Activated naive CD4-positive, alpha-beta T cell treated with anti-CD3 and anti-CD28 coated beads, Interleukin-2, amount 50 U/mL, for 72 hours (primary cell): Measurements from ENCODE around the gene FBXW9. TPM values are rescaled to one million over a fixed set of nuclear protein-coding genes. Genes with fewer than 3 reads are reported as not detected.
"Not testable (repeated sequence)": the region's sequence is repeated elsewhere in the genome, so short reads cannot be mapped to it uniquely, and the experiment has no call there.

Experiments
- ATAC-seq, 2 donors: fragments of 150-1000 bp; cut with Tn5 transposase; 2 replicates each; pipeline ENCODE4 v1.10.0; 2021; ENCODE audit warnings: mild to moderate bottlenecking in 2 of 2, moderate library complexity in 2 of 2
- DNase-seq, 2 donors: peaks; one replicate each; pipeline ENCODE4 v3.0.0; 2021 to 2022; ENCODE audit warnings: low spot score in 2 of 2
- H3K27ac Mint-ChIP-seq, 2 donors: one replicate each; pipeline ENCODE4 v1.8.0; 2022; ENCODE audit warnings: mild to moderate bottlenecking in 2 of 2, mixed read lengths in 2 of 2
- H3K36me3 Mint-ChIP-seq, 2 donors: one replicate each; pipeline ENCODE4 v1.8.0; 2022; ENCODE audit warnings: mixed read lengths in 2 of 2
- H3K9me3 Mint-ChIP-seq, 2 donors: one replicate each; pipeline ENCODE4 v1.8.0; 2022; ENCODE audit warnings: mixed read lengths in 2 of 2
- total RNA-seq, 2 donors: library from RNA; stranded (reverse); gene quantifications; one replicate each; pipeline ENCODE4 v1.2.3, GENCODE V29; 2022

The FBXW9 gene
- total RNA-seq, 2 donors from 2014 or later = 7.1 to 9.5 TPM

DNA sequence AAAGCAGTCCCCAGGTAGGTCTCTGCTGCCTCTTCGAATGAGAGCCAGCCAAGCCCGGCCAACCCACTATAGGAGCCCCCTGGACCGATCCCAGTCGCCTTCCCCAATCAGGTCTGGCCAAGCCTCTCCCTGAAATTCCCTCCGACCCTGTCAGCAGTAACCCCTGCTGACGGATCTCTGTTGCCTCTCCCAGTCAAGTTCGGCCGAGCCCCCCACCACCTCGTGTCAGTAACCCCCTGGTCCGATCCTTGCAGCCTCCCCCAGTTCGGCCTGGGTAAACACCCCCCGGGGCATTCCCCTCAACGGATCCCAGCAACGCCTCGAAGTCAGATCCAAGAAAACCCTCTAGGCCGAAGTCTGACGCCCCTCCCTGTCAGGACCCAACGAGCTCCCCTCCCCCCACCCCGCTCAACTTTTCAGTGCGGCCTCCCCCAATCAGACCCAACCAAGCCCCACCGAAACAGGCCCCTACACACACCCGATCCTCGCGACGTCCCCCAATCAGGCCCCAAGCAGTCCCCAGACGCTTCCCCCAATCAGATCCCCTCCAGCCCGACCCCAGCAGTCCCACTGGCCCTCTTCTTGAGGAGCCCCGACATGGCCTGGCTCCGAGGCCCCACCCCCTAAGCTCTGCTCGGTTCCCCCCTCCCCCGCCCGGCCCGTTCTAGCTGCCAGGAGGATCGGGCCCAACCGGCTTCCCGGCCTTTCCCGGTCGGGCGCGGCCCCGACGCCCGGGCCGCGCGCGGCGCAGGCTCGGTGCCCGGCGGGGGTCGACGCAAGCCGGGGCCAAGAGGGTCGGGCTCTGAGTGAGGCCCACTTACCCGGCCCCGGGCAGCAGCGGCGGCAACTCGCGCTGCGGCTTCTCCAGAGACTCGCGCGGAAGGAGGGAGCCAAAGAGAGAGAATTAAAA is 25.5 kb upstream of the FBXW9 start:
- Mint-ChIP-seq H3K36me3 (peaks cover 42 to 45% of the 10 kb centered on the region in 2 donors), H3K27ac (peak overlapping the region; percentile 95 to 96), H3K9me3 (no peaks in the 10 kb centered on the region)
- DNase-seq (peak in 1 of 2 donors; percentile 59), ATAC-seq (peak; percentile 50 to 58)

DNA sequence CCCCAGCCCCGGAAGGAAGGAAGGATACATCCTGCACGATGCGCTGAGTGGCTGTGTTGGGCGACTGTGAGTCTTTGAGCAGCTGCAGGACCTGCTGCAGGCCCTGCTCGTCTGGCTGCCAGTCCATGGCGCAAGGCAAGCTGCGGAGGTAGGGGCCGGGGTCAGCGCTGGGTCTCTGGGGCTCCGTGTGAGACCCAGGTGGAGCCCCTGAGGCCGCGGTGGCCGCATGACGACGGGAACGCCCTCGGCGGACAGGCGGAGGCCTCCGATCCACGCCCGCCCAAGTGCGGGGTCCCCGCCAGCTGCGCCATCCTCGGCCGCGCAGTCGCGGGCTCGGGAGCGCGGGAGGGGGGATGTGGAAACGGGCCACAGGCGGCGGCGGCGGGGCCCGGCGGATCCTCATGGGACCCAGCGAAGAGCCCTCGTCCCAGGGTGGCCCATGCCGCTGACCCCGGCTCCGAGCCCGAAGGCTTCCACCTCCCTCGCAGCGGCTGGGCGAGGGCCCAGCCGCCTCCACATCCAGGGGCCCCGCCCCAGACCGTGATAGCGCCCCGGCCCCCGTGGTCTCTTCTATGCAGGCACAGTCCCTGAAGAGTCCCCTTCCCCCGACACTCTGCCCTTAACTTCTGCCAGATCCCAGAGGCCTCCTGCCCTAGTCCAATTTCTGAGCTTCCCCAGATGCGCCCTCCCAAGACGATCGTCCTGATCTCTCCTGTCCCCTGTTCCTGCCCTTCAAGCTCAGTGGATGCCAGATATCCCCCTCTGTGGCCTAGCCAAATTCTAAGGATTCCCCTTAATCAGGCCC is 24.6 kb upstream of the FBXW9 start:
- DNase-seq = peak in 1 of 2 donors; percentile 31
- Mint-ChIP-seq H3K27ac (peak overlapping the region; percentile 96 to 97), H3K36me3 (peaks cover 36 to 46% of the 10 kb centered on the region in 2 donors), H3K9me3 (no peaks in the 10 kb centered on the region)
- no peak for ATAC-seq

DNA sequence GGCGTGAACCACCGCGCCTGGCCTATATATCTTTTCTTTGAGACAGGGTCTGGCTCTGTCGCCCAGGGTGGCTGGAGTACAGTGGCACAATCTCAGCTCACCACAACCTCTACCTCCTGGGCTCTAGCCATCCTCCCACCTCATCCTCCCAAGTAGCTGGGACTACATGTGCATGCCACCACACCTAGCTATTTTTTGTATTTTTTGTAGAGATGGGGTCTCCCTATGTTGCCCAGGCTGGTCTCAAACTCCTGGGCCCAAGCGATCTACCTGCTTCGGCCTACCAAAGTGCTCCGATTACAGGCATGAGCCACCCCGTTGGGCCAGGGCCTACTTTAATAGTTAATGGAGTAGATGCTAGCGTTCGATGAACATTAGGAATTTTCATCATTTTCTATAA is 23.9 kb upstream of the FBXW9 start:
- Mint-ChIP-seq H3K9me3 (no peaks in the 10 kb centered on the region), H3K27ac (peak overlapping the region in 1 of 2 donors; percentile 97), H3K36me3 (peaks cover 36 to 46% of the 10 kb centered on the region in 2 donors)
- ATAC-seq (no peak), DNase-seq (no peak)

DNA sequence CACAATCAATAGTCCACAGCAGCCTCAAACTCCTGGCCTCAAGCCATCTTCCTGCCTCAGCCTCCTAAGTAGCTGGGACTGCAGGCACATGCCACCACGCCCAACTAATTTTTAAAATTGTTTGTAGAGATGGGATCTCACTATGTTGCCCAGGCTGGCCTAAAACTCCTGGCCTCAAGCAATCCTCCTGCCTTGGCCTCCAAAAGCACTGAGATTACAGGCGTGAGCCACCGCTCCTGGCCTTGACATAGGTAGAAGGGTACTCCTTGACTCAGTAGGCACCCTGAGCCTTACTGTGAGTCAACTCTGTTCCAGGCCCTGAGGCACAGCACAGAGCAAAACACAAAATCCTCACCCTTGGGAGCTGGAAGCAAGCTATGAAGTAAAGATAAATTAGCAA is 19.5 kb upstream of the FBXW9 start:
- H3K27ac Mint-ChIP-seq = peak overlapping the region in 1 of 2 donors; percentile 56
- no peaks in the 10 kb centered on the region for H3K9me3 Mint-ChIP-seq
- DNase-seq (no peak), ATAC-seq (no peak)
- H3K36me3 Mint-ChIP-seq = peaks cover 20 to 28% of the 10 kb centered on the region in 2 donors

DNA sequence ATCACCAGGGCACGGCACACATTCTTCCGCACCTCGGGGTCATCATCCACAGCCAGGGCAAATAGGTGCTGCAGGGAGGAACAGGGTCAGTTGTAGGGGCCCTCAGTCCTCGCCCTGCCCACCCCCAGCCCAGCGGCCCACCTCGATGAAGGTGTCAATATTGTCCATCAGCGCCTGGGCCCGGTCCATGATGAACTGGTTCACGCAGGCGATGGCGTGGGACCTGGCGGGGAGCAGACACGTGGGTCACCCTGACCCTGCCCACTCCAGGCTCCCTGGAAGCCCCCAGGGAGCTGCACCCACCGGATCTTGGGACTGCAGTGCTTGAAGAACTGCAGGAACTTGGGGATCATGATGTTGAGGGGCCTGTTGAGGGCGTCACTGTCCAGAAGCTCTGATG is 18.7 kb upstream of the FBXW9 start:
- DNase-seq = no peak
- Mint-ChIP-seq H3K36me3 (peaks cover 19 to 27% of the 10 kb centered on the region in 2 donors), H3K27ac (no peak overlapping the region), H3K9me3 (no peaks in the 10 kb centered on the region)
- no peak for ATAC-seq

DNA sequence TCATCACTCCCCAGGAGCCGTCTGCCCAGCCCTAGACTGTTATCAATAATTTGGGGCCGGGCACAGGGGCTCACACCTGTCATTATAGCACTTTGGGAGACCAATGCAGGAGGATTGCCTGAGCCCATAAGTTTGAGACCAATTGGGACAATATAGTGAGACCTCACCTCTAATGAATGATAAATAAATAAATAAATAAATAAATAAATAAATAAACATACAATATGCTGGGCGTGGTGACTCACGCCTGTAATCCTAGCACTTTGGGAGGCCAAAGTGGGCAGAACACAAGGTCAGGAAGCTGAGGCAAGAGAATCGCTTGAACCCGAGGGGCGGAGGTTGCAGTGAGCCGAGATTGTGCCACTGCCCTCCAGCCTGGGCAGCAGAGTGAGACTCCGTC is 16.9 kb upstream of the FBXW9 start:
- H3K9me3 Mint-ChIP-seq, ATAC-seq, H3K27ac Mint-ChIP-seq, DNase-seq: not testable (repeated sequence)
- peaks cover 11 to 18% of the 10 kb centered on the region in 2 donors for H3K36me3 Mint-ChIP-seq

DNA sequence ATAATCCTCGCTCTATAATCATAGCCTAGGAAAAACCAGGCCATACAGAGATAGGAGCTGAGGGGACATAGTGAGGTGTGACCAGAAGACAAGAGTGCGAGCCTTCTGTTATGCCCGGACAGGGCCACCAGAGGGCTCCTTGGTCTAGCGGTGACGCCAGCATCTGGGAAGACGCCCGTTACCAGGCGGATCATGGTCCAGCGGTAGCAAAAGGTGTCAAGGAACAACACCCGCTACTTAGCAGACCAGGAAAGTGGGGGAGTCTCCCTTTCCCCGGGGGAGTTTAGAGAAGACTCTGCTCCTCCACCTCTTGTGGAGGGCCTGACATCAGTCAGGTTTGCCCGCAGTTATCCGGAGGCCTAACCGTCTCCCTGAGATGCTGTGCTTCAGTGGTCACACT is 15.6 kb upstream of the FBXW9 start:
- not testable (repeated sequence) for ATAC-seq, DNase-seq, H3K9me3 Mint-ChIP-seq, H3K27ac Mint-ChIP-seq
- peaks cover 11 to 18% of the 10 kb centered on the region in 2 donors for H3K36me3 Mint-ChIP-seq

DNA sequence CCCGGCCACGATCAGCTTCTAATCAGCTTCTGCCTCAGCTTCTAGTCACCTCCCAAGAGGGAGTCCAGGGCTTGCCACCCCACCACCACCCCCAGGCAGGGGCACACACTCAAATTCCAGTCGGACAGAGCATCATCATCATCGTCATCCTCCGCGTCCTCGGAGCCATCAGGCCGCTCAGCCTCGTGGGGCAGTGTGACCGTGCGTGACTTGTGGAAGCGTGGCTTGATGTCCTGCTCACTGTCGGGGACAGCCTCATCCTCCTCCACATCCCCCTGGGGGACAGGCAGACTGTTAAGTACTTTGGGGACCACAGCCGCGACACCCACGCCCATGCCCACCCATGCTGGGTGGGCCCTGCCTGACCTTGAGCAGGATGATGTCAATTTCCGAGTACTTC is 14.8 kb upstream of the FBXW9 start:
- DNase-seq = no peak
- ATAC-seq = no peak
- Mint-ChIP-seq H3K36me3 (peaks cover 12% of the 10 kb centered on the region in 2 donors), H3K27ac (no peak overlapping the region), H3K9me3 (no peaks in the 10 kb centered on the region)

DNA sequence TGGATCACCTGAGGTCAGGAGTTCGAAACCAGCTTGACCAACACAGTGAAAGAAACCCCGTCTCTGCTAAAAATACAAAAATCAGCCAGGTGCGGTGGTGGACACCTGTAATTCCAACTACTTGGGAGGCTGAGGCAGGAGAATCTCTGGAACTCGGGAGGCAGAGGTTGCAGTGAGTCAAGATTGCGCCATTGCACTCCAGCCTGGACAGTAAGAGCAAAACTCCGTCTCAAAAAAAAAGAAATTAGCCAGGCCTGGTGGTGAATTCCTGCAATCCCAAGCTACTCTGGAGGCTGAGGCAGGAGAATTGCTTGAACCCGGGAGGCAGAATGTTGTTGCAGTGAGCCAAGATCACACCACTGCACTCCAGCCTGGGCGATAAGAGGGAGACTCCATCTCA is 12.2 kb upstream of the FBXW9 start:
- no peak for ATAC-seq
- Mint-ChIP-seq H3K9me3 (no peaks in the 10 kb centered on the region), H3K36me3 (peaks cover 12 to 19% of the 10 kb centered on the region in 2 donors), H3K27ac (no peak overlapping the region)
- no peak for DNase-seq

DNA sequence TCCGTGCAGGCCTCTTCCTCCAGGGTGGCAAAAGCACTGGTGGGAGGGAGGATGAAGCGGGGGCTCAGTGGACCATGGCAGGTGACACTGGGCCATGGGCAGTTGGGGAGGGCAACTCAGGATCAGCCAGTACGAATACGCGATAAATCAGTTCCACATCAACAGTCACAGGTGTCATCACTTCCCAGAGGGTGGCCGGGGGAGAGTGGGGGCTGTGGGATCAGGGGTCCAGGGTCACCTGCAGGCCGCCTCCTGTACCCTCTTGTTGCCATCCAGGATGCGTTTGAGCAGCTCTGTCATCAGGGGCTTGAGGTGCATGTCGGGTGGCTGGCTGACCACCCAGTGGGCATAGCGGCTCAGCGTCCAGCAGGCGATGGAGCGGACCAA is 9.9 kb upstream of the FBXW9 start:
- ATAC-seq (no peak), DNase-seq (no peak)
- peaks cover 6 to 14% of the 10 kb centered on the region in 2 donors for H3K36me3 Mint-ChIP-seq

DNA sequence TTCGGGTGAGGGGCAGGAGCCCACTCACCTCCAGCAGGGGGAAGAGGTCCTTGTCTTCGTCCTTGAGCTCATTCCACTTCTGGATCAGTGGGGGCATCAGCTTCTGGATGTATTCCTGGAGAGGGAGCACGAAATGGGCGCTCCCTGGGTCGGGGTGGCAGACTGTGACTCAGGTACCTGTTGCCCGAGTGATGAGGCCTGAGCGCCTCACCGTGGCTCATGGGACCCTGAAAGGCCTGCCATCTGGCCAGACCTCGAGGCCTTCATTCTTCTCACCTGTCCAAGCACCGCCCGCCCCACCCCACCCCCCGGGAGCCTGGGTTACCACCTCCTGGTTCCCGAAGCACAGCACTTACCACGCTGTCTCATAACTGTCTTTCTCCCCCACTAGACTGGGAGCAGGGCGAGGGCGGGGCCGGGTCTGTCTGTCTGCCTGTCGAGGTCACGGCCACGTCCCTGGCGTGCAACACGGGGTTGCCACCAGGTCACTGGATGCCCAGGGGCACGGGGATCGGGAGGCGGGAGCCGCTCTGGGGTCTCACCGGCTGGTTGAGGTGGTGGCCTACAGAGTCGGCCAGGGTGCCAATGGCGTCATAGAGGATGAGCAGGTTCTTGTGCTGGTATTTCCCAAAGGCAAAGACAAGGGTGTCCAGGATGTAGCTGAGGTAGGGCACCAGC is 9.4 kb upstream of the FBXW9 start:
- ATAC-seq (no peak), DNase-seq (no peak)
- H3K9me3 Mint-ChIP-seq = no peaks in the 10 kb centered on the region
- H3K27ac Mint-ChIP-seq = no peak overlapping the region
- H3K36me3 Mint-ChIP-seq = peaks cover 6 to 14% of the 10 kb centered on the region in 2 donors

More for the DNA sequence above, 9.9 kb upstream of the FBXW9 start:
- H3K27ac Mint-ChIP-seq = peak overlapping the region in 1 of 2 donors; percentile 55
- no peaks in the 10 kb centered on the region for H3K9me3 Mint-ChIP-seq

DNA sequence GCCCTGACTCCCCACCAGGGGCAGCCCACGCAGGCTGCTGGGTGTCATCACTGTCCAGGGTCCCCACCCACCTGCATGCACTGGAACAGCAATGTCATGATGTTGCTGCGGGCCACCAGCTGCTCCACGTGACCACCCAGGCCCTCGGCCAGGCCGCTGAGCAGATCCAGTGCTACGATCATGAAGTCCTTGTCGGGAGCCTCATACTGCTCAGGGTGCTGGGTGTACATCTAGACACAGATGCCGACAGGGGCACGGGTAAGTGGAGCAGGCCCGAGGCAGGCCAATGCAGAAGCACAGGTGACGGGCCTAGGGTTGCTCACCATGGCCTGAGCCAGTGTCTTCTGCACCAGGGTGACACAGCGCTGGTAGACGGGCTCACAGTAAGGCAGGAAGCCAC is 8.7 kb upstream of the FBXW9 start:
- peaks cover 2 to 9% of the 10 kb centered on the region in 2 donors for H3K36me3 Mint-ChIP-seq
- no peak overlapping the region for H3K27ac Mint-ChIP-seq

DNA sequence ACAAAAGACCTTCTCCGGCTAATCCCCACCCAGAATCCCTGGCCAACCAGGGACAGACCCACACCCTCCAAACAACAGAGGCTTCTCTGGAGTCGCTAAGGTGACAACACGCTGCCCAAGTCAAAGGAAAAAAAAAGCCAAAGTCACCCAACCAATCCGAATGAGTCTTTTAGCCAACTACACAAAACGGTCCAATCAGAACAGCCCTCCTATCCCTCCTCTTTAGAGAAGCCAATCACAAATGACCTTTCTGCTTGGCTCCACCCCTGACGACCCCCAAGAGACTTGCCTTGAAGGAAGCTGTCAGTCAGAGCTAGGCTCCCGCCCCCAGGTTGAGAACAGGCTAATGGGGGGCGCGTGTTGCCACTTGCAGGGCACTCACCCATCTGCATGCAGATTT is 6.6 kb upstream of the FBXW9 start:
- peaks cover 4 to 8% of the 10 kb centered on the region in 2 donors for H3K36me3 Mint-ChIP-seq
- H3K9me3 Mint-ChIP-seq = no peaks in the 10 kb centered on the region
- ATAC-seq (peak; percentile 18 to 69), DNase-seq (peak in 1 of 2 donors; percentile 30)
- H3K27ac Mint-ChIP-seq = peak overlapping the region in 1 of 2 donors; percentile 32

More for the DNA sequence above, 8.7 kb upstream of the FBXW9 start:
- no peak for ATAC-seq
- H3K9me3 Mint-ChIP-seq = no peaks in the 10 kb centered on the region
- DNase-seq = no peak

DNA sequence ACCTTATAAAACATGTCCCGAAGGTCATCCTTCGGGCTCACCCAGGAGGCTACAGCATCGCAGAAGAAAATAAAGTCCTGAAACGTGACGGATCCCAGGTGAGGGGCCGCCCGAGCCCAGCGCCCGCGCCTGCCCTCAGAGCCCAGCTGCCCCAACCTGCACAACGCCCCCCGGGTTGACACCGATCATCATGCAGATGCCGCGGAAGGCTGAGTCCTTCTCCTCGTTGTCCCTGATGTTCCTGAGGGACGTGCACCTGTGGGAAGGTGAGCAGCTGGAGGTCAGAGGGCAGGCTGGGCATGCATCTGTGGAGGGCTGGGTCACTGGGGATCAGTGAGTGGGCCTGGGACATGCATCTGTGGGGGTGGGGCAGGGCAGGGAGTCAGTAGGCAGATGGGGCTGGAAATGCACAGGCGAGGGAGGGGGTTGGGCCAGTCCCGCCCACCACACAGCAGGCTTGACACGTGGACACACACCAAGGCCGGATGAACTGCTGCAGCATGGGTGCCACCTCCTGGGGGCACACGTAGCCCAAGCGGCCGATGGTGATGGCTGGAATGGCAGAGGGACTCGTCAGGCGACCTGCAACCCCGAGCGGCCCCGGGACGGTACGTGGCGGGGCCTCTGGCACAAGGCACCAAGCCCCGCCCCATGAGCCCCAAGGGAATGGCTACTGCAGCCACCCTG is 5.3 kb upstream of the FBXW9 start:
- no peak for ATAC-seq
- no peak overlapping the region for H3K27ac Mint-ChIP-seq
- H3K9me3 Mint-ChIP-seq = no peaks in the 10 kb centered on the region
- no peak for DNase-seq
- peaks cover 6 to 8% of the 10 kb centered on the region in 2 donors for H3K36me3 Mint-ChIP-seq

DNA sequence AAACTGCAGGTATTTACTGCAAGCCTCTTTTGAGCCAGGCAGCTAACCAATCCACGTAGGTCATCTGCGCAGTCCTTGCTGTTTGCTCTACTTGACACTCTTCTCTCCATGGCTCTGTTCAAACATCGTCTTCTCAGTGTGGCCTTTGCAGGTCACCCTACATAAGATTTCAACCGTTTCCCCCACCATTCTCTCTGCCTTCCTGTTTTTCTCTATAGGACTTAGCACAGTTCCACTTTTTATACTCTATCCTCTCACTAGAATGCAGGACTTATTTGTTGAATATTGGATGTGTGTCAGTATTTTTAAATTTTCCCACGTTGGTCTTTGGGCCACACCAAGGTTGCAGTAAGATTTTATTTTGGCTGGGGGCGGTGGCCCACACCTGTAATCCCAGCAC is 1.7 kb upstream of the FBXW9 start:
- peaks cover 0 to 8% of the 10 kb centered on the region in 2 donors for H3K36me3 Mint-ChIP-seq
- DNase-seq = no peak
- peak overlapping the region; percentile 38 to 58 for H3K27ac Mint-ChIP-seq
- ATAC-seq = no peak
- H3K9me3 Mint-ChIP-seq = no peaks in the 10 kb centered on the region

DNA sequence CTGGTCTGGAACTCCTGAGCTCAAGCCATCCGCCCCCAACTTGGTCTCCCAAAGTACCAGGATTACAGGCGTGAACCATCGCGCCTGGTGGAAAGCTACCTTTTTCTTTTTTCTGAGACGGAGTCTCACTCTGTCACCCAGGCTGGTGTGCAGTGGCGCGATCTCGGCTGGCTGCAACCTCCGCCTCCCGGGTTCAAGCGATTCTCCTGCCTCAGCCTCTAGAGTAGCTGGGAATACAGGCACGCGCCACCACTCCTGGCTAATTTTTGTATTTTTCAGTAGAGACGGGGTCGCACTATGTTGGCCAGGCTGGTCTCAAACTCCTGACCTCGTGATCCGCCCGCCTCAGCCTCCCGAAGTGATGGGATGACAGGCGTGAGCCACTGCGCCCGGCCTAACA is 994 bp upstream of the FBXW9 start:
- DNase-seq, H3K9me3 Mint-ChIP-seq, H3K36me3 Mint-ChIP-seq, ATAC-seq: not testable (repeated sequence)
- H3K27ac Mint-ChIP-seq = peak overlapping the region in 1 of 2 donors; percentile 22
